ENCODE measurements around the gene BMF.

Gene BMF

DNA sequence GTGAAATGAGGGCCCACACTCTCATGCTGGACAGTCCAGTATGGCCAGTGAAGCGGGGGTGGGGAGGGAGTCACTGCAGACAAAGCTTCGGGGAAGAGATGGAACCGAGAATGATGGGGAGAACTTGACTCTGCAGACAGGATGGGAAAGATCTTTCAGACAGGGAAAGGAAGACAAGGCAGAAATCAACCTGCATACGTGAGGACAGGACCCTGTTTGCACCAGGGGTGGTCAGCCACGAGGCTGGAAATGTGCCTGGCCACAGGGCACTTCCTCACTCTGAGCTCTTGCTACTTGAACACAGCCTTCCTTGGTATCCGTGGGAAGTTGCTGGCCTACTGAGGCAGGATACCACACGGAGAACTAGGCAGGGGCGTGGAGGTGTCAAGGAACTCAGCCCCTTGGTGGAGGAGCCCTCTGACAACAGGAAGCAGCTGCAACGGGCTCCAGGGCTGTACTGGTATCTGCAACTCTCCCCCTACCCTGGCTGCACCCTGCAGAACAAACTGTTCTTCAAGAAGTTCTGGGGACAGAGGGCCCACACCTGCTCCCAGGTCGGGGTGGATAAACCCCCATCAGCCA is 60.4 kb downstream of the BMF start:
- DNase-seq (ENCODE audit: low read depth in 3 of 3): no peak

DNA sequence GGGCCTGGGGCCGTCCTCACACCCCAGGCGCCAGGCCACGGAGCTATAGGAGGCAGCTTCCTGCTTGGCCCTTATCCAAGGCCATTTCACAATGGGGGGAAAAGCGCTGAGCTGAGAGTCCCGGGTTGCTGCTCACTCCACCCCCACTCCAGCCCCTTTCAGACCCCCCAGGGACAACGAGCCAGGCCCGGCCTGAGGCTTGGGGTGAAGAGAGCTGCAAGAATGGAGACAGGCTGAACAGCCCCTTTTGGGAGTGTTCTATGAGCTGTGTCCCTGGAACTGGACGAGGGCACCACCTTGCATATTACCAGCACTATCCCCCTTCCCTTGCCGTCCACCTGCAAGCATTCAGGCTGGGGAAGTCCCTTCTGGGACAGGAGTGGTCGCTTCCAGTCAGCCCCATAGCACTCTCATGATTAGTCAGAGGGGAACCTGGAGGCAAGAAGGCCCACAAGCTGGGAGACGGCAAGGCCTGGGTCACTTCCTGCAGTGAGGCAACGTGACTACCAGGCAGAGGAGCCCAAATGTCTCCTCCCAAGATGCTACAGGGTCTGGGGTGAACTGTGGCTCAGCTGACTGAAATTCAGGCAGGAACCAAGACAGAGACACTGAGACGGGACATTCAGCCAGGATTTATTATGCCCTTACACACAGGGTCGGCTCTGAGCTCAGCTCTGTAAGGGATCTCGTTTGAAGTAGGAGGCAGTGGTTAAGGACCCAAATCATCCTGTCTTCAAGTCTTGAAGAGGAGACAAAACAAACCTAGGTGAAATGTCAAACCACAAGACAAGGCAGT is 61.1 kb downstream of the BMF start:
- DNase-seq (ENCODE audit: low read depth in 3 of 3): peak in 1 of 3 experiments; percentile 72

DNA sequence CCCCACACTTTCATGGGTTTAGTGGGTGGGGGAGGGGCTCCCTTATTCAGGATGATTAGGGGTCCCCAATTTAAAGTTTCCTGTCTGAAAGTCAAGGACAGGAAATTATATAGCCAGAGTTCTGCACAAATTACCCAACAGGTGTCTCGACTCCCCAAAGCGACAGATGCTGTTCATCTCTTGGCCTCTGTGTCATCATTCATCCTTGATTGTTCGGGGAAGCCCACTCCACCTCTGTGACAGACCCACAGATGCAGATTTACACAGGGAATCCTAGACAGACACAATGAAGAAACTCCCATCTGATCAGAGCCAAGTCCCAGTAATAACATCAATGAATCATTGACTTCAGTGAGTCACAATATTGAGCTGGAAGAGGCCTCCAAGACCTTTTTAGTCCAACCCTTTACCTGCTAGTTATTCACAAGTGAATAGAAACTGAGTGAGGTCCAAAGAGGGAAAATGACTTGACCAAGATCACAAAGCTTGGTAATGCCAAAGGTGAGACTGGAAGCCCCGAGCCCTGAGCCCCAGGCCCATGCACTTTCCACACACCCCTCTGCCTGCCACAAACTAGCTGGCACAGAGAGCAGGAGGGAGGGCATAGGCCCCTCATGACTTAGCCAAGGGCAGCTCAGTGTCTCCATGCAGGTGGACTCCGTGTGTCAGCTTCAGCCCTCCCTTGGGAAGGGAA is 61.8 kb downstream of the BMF start:
- no peak for DNase-seq (ENCODE audit: low read depth in 3 of 3)

DNA sequence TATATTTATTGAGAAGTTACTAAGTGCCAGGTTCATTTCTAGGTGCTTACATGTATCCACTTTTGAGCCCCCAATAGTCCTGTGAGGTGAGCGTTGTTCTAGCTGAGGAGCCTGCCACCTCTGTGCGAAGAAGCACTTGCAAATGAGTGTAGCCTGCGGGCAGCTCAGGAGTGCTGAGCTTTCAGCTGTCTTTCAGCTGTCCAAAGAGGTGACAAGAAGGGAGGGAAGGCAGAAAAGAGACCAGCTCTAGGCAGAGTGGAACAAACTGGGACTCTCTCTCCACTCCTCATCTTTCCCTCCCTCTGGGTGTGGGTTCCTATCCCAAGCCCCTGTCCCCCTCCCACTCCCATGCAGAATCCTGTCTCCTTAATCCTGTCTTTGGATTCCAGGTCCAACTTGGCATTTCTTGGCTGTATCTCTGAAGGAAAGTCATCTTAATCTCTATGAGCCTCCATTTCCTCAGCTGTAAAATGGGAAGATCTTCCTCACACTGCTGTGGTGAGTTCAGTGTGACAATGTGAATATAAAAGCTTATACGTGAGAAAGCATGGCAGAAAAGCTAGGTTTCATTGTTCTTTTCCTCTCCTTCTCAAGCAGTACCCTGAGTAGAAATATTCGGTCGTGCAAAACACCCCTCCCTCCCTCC is 63.0 kb downstream of the BMF start:
- no peak for DNase-seq (ENCODE audit: low read depth in 3 of 3)

DNA sequence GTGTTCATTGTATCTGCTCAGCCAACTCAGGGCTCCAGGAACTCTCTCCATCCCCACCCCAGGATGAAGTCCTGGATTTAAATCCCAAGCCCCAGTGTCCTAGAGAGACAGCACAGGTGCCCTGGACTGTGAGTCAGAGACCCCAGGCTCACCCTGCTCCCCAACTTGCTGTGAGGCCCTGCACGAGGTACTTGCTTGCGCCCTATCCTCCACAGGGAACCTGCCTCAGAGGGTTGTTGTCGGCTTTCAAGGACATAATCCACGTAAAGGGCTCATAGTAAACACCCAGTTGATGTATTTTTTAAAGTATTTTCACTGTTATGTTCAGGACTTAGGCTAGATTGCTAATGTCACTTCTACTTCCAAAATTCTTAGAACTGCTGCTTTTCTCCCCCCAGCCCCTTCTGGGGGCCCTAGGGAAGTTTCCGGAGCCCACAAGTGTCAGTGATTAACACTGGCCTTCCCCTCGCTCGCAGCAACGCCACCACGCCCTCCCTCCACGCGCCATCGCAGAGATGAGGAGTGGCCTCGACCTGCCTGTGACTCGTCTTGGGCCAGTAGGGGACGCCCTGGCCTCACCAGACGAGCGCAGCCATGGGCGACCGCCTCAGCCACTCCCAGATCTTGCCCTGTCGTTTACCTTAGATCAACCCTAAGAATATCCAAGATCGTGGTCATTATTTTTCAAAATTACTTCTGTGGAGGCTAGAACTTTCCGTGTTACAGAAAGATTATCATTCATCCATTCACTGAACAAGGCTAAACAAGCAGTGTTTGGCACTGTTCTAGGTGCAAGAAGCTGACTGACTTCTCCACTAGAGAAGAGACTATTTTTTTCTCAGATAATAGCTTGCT is 63.7 kb downstream of the BMF start:
- DNase-seq (ENCODE audit: low read depth in 3 of 3): peak; percentile 71 to 87 (median 75)

DNA sequence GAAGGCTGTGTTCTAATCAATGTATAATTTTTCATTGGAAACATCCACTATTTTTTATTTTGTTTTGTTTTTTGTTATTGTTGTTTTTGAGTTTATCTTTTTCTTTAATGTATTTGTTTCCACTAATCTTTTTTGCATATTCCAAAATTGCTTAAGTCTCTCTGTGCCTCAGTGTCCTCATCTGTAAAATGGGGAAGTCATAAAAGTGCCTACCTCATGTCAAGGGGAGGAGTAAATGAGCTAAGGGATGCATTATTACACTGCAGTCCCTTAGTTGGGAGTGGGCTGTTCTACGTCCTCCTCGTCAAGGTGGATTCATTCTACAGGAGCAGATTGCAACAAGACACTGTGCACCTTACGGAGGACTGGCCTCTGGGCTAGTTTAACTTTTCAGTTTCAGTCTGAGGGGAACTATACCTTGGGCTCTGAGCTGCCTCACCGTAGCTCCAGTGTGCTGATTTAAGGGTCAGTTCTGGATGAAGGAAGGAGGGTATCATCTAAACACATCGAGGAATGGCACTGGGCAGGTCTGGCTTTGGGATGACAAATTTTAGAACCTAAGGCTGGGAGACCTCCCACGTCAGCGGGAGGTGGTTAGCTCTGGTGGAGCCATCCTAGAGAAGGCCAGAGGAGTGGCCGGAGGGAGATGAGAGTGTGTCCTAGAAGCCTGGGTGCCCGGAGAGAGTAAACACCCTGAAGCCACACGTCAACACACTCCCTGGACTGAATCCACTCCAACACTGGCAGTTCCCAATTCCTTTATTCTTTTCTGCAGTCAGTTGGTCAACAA is 64.6 kb downstream of the BMF start:
- no peak for DNase-seq (ENCODE audit: low read depth in 3 of 3)

DNA sequence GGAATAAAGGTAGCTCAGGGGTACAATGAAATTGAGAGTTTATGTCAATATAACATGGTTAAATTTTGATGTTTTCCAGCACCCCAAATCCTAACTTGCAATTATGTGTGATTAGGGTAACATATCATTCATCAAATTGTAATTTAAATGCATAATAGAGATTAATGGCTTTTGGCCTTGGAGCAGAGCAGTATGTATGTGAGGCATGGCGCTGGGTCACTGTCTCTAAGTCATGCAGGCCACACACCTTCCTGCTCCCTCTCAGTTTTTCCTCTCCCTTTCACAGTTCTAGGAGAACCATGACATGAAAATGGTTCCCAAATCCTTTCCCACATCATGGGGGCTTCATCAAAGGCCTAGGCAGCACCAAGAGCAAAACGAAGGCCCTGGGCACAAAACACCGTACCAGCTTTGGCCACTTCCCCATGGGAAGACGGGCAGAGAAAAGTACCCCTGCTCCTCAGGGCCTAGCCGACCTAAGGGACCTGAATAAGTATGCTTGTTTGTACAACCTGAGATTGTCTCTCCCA is 65.8 kb downstream of the BMF start:
- no peak for DNase-seq (ENCODE audit: low read depth in 3 of 3)

DNA sequence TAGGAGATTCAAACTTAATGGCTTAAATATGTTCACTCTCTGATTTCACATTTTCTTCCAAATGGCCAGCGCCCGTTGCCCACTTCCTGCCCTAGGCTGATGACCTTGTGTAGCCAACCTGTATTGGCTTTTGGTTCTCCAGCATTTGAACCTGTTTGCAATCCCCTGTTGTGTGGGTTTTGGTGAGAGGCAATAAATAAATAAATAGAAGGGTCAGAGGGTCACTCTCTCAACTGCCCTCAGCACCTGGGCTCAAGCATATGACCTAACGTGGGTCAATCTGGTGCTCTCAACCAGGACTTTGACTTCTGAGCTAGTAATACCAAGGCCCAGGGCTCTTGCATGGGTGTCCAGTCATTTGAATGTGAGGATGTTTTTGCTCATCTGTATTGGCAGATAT is 67.9 kb downstream of the BMF start:
- DNase-seq (ENCODE audit: low read depth in 3 of 3): no peak

DNA sequence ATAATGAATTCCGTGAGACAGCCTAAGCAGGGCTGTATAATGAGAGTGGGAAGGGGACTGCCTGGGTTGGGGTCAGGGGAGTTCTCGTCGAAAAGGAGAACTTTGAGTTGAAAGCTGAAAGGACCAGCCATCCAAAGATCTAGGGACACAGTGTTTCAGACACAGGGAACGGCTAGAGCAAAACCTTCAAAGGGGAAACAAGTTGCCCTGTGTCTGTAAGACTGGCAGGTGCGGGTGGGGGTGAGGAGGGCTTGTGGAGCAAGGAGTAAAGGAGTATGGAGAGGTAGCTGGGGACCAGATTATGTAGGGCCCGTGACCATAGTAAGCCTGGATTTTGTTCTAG is 68.4 kb downstream of the BMF start:
- no peak for DNase-seq (ENCODE audit: low read depth in 3 of 3)

DNA sequence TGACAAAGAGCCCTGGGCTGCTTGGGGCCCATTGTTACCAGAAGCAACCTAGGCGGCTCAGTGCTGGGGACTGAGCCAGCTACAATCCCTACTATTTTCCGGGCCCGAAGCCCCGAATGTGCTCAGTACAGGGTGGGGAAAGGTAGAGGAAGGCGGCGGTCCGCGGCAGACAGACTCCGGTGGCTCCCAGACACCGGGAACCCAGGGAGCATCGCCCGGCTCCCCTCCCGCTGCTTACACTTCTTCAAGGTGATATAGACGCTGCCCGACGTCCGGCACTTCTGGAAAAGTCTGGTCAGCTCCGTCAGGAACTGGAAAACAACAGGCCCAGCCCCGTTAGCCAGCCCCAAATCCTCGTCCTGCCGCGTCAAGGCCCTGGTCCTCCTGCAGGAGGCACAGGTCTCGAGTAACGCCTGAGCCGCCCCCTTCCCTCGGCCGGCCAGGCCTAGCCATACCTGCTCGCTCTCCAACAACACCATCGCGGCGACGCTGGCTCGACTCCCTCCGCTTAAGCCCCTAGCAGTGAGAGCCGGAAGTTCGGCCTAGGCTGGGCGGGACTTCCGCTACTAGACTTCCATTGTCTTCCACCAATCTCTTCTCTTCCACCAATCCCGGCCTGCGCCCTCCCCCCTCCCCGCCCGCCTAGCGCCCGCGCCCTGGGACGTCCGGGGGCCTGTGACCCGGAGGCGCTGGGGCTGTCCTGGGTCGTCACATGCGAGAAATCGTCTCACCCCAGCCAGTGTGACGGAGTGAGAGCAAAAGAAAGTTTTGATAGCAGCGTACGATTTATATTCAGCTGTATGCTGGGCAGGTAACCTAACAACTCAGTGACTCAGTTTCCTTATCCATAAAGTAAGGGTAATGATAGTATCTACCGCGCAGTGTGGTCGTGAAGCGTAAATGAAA is 69.8 kb downstream of the BMF start, which contains the start of gene SRP14:
SRP14 (minus strand) TSS at position 544 of the 906 bp plus-strand sequence; CDS start at position 479, 65 bp downstream.
- peak; percentile 88 to 95 (median 89) for DNase-seq (ENCODE audit: low read depth in 3 of 3)

DNA sequence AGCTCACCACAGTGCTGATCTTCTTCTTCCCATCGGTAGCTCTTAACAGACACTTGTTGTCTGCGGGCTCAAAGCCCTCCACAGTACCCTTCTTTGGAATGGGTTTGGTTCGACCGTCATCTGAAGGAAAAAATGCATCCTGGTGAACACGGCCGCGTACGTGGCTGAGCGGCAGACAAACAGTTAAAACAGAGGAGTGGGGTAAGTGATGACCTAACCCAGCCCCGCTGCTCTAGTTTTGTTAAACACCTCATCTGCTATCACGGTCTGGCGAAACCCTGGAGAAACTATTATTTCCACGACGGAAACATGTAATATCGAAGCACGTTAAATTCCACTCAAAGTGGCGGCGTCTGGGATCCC is 70.4 kb downstream of the BMF start:
- no peak for DNase-seq (ENCODE audit: low read depth in 3 of 3)
